Activated naive CD4-positive, alpha-beta T cell treated with Interleukin-2 at 50 U/mL for 16 hours (primary cell): ENCODE data around the gene SAFB.
"Not testable (repeated sequence)": the region's sequence is repeated elsewhere in the genome, so short reads cannot be mapped to it uniquely, and the experiment has no call there.

ENCODE experiments used
- DNase-seq: peaks from one replicate; pipeline ENCODE4 v3.0.0-alpha.2; 2020

SAFB gene

DNA sequence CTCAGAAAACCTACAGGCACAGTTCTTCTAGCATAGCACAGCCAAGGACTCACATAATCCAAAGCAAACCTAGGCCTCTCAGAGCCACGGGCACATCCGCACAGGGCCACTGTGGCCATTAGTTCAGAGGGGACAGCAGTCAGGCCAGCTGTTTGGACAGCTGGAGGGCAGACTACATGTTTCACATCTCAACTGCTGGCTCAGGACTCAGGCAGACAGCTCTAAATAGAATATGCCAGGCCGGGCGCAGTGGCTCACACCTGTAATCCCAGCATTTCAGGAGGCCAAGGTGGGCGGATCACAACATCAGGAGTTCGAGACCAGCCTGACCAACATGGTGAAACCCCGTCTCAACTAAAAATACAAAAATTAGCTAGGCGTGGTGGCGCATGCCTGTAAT lies 27.1 kb upstream of the SAFB start:
- no peak for DNase-seq

DNA sequence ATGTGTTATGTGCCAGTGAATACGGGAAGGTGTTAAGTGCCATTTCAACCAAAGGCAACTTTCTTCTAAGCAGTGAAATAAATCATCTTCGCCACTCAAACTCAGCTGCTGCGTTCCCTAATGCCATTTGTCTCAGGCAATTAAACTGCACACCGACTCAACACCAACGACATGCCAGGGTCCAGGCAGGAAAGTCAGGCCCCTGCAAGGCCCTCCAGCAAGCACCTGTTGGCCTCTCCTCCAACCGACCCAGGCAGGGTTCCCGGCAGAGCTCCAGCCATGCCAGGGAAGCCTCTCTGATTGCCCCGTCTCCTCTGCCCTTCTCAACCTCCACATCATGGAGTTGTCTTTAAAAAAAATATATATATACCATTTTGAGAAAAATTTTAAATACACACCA lies 22.1 kb upstream of the SAFB start:
- no peak for DNase-seq

DNA sequence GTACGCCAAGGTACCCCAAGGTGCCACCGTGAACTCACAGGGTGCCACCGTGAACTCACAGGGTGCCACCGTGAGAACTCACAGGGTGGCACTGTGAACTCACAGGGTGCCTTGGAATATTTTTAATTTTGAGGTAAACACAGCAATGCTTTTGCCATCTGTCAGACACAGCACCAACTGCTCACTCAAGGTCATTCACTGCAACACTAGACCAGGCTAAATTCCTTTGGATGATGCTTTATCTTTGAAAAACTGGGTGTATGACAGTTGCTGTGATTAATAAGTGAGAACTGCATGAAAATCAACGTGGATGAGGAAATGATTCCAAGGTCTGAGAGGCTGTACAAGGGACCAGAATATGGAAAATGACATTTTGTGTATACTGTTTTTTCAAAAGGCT lies 19.3 kb upstream of the SAFB start:
- no peak for DNase-seq

DNA sequence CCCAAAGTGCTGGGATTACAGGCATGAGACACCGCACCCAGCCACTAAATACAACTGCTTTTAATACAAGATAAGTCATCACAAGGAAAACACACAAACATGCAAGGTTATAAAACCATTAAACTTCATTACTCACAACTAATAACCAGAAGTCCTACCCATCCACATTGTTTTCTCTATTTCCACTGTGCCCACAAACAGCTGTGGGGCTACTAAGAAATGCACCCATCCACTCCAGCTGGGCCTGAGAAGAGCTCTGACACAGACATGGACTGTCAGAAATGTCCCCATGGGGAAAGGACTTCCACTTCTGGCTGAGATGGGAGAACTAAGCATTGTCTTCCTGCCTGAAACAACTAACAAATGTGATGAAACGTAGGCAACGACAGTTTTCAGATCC lies 17.5 kb upstream of the SAFB start:
- no peak for DNase-seq

DNA sequence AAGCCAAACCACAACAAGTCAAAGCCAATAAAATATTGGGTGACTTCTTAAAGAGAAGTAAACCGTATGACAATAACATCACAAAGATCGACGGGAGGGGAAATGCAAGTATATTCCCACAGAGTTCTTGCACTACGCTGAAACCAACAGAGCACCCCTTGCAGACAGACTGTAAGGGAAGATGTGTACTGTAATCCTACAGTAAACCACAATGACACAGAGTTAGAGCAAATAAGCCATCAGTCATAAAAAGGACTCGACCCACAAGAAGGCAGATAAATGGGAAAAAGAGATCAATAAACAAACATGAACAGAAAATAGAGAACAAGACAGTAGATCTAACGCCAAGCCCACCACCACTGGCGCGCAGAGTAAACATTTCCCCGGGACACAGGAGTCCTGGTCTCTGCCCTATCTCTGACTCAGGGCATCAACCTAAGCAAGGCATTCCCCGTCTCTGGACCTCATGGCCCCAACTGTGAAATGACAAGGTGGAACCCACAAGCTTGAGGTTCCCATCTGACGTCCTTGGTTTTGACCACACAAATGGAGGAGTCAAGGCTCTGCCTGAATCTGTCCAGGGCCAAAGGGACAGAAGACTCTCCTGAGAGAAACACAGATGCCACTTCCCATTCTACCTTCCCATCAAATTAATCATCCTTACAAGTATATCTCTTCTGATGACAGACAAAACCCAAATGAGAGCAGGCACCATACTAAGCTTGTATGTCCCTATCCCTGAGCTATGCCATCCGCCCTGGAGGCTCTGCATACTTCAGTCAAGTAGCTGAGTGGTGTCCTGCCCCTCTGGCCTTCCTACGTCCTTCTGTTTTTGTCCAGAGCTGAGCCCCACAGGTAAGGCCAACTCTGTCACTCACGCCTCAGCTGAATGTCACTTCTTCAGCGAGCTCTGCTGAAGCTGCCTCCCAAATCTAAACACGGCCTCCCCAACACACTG lies 15.3 kb upstream of the SAFB start:
- DNase-seq = no peak

DNA sequence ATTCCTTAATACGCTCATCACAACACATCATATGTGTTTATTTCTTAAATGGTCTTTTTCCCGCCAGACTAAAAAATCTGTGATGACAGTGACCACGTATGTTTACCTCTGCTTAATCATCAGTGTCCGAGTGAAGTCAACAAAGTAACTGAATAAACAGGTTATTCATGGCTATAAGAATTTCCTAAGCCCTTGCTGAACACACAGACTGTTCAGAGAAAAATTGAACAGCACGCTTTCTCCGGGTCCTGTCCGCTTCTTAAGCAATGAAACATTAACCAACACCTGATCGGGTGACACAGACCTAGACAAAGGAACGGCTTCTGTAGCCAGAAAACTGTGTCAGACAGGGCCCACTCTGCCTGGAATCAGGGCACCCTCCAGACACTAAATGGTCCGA lies 14.6 kb upstream of the SAFB start:
- no peak for DNase-seq

DNA sequence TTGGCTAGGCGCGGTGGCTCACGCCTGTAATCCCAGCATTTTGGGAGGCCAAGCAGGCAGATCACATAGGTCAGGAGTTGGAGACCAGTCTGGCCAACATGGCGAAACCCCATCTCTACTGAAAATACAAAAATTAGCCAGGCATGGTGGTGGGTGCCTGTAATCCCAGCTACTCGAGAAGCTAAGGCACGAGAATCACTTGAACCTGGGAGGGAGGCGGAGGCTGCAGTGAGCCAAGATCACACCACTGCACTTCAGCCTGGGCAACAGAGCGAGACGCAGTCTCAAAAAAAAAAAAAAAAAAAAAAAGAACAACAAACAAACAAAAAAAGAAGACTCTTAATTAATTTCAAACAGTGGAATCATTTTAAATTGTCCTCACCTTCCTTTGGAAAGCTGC lies 14.1 kb upstream of the SAFB start:
- DNase-seq = not testable (repeated sequence)

DNA sequence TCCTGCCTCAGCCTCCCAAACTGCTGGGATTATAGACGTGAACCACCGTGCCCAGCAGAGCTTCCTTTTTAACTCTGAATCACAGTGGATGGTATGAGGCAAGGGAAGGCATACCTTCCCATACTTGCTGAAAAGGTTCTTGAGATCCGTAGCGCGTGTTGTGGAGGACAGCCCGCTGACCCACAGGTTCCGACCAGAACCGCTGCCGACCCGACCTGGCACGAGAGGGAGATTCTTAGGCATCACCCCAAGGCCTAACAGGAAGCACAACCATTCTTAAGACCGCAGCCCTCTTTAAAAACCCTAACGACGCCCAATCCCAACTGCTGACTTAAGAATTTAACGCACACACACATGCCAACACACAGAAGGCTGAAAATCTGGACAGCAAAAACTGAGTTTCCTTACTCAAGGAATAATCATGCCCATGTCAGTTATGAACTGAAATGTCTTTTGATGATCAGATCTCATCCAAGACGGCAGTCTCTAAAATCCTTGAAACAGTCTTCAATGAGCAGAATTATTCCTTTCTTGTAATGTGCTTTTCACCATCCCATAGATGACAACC lies 12.9 kb upstream of the SAFB start:
- no peak for DNase-seq

DNA sequence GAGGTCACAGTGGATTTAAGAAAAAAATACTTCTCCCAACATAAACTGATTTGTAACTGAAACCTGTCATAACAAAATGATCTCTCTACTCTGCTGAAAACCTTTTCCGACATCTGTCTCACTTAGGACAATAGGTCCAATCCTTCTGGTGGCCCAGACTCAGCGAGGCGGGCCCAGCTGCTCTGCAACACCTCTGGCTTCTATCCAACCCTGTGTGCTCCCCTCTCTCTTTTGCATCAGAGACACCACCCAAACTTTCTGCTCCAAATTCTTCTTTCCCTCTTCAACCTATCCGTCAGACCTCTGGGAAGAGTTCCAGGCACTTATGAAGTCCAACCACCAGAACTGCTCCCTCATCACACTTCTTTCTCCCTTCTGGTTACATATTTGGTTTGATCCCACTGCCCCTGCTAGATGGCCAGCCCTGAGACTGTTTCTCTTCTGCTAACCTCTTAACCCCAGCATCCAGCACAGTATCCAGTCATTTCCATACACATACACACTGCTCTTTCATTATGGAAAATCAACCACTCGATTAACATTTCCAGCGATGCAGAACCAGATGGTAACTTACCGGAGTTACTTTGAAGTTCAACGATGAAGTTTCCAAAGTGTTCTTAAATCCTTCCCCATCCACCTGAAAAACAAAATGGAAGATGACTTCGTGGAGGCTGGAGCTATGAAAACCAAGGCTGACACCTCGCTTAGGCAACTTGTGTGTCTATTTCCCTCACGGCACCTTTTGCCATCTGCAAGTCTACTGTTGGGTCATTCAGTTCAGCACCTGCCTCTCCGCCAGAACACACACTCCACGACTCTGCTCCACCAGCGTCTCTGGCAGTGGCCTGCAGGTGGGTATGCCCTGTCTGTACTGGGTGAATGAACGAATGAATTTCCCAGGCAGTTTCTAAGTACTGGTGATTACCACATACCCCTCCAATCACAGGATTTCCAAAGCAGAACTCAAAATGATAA lies 9.7 kb upstream of the SAFB start:
- no peak for DNase-seq

DNA sequence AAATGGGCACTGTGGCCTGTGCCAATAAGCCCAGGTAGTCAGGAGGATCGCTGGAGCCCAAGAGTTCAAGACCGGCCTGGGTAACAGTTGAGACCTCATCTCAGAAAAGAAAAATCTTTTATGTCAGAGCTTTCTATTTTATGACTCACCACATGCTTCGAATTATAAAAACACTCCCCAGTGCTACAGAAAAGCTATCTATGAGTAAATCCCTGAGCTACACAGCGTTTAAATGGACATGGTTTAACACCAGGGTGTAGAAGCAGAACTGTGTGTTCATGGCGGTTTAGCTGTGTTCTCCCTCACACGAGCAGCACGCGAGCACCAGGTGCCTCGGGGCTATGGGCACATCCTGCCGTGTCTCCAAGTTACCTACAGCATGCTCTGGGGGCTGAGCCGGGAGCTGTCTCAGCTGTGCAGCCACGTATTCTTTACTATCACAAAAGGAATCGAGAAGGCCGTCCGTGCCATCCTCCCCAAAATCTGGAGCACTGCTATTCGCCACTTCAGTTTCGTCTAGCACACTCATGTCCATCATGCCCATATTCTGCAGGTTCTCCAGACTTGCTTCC lies 7.0 kb upstream of the SAFB start:
- no peak for DNase-seq

DNA sequence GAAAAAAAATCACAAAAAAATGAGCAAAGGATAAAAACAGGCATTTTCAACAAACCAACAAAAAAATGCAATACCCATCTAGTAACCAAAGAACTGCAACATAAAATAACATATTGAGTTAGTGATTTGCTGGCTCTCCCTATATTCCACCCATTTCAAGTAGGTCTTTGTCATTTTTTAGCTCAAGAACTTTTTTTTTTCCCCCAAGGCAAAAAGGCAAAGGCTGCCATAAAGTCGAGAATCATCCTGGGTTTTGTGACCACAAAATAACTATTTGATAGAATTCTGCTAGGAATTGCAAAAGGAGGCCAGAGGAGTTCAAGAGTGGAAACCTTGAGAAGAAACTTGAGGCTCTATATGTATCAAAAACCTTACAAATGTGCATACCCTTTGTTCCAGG lies 5.8 kb upstream of the SAFB start:
- DNase-seq = no peak

DNA sequence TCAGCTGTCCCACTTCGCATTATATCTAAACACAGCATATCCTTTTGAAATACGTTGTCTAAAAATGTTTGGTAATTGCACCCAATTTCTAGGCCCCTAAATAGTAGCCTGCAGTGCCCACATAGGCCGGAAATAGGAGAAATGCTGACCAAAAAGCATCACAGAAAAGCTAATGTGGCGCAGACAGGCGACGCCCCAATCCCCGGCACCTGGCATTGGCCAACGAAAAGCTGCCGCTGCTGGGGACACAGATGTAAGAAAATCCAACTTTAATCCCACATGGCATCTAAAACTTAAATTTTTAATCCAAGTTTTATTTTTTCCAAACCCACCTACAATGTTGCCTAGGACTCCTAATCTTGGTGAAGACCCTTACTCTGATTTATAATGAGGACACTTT lies 4.3 kb upstream of the SAFB start:
- no peak for DNase-seq

DNA sequence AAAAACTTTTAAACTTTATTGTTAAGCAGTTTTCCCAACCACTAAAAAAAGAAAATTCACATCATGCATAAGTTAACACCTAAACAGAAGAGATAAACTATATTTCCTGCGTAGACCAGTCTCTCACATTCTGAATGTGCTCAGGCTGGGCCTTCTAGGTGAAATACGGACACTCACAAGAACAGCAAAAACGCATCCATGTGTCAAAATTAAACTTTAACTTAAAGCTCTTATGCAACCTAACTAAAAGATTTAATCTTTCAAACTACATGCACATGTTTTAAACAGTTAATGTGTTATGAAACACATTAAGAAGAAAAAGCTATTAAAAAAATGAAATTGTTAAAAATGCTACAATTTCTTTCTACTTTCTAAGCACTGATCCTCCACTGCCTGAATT lies 2.9 kb upstream of the SAFB start:
- DNase-seq = no peak

DNA sequence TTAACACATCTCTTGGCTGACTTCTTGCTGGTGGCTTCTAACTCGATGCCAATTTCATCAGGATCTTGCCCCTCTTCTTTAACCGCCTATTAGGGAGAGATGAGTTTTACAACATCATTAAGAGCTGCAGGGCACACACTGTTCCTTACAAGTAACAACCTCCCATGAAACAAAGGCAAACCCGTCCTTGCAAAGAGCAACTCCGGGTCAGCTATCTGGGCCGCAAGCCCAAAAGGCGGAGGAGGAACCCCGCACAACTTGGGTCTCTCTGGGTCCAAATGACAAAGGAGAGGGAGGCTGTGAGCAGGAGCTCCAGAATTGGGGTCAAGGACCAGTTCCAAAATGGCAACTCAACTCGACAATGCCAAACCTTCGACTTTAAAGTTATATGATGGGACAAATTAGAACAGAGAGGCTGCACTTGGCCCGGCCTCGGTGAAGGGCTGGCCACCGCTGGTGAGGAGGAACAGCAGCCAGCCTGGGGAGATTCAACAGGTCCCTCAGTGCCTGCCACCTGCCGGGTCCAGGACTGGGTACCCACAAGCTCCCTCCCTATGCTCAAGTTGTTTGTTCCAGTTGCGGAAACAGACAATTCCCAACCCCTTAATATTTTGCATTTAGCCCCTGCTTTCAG lies 1.5 kb upstream of the SAFB start:
- no peak for DNase-seq

DNA sequence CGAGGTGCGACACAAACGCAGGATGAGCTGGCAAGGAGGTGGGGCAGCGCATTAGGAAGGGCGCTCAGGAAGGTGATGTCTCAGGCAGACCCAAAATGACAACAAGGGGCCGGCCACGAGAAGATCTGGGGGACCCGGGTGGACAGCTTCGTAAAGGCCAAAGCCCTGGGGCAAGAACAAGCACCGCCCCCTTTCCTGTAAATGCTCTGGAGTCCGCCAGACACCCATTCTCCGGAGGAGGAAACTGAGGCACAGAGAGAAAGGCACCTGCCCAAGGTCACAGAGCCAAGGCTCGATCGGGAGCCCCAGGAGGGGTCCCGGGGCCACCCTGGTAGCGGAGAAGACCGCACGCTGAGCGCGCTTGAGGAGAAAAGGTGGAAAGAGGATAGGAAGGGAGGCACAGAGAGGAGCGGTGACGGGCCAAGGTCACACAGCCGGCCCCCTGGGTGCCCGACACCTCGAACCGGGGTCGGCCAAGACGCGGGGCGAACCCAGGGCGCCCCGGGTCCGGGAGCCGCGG lies 878 bp upstream of the SAFB start:
- DNase-seq = peak; percentile 39

DNA sequence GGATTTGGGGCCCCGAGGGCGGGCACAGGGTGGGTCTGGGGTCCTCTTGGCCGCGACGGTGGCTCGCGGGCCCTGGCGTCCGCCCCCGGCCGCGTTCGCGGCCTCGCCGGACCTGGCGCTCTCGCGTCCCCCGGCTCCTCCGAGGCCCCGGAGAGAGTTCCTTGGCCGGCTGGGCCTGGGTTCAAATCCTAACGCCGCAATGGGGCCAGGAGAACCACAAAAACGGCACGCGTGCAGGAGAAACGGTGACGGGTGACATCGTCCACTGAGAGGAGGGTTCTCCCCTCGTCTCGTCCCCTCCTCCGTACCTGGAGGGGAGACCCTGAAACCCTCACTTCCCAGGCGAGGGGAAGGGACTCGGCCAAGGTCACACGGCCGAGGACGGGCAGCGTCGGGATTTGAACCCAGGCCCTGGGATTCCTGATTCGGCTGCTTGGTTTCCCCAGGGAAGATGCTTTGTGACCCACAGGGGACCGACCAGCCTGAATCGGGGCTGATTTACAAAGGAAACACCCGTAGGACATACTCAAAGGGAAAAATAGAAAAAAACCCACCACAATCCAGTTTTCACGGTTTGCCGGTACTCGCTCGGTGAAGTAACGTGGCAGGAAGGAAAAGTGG lies 624 bp downstream of the SAFB start:
- DNase-seq = peak; percentile 29

DNA sequence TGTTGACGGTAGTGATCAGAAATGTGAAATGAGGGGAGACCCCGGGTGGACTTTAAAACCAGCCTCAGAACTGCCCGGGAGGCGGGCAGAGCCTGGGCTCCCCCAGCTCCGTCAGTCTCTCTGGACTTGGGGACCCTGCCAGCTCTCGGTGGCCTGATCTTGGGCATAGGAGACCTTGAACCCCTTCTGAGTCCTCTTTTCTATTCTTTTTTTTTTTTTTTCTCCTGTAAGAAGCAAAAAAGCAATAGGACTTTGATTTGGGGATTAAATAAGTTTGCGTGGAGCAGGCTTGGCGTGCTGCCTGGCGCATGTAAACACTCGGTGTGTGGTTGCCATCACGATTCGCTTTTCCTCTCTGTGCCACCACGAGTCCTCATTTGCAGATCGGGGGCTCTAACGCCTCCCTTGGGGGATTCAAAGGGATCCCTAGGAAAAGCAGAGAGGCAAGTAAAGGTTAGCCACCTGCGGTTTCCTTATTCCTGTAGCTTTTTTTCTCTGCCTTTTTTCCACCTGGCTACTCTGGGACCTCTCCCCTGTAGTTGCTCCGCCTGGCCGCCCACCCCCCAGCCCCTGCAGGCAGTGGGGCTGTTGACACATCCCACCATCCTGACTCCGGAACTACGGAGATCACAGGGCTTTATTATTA lies 1.3 kb downstream of the SAFB start:
- peak; percentile 29 for DNase-seq

DNA sequence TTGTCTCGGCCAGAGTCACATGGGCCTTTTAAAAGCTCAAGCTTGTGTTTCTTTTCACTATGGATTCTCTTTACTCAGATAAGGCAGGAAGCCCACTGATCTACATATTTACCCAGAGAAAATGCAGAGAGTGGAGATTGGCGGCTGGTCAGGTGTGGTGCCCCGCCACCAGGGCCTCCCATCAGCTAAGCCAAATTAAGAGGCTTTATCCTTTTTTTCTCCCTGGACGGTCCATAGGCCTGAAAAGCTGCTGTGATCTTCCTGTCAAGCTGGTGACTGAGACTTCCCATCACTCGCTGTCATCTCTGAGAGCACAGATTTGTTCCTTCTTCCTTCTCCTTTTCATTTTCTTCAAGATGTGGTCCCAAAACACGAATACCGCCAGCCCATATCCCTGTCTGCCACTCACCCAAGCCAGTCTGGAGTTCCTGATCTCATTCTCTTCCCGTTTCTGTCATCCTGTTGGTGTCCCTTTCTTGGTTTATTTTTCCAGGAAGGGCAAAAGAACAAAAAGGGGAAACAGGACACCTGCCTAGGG lies 1.9 kb downstream of the SAFB start:
- DNase-seq = no peak

DNA sequence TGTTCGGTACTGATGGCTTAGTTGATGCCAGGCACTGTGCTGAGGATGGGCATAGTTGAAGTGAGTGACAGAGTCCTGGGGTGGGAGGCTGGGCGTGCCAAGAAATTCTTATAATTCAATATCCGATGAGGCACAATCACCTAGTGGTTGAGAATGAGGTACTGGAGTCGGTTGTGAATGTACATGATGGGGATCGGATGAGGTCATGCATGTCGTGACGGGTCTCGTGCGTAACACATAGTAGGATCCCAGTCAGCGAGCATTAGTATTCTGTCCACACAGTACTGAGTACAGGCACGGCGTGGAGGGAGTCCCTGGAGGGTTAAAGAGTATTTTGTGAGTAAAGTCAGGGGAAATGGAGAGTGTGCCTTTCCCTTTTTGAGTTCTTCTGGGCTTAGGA lies 2.8 kb downstream of the SAFB start:
- DNase-seq = no peak

DNA sequence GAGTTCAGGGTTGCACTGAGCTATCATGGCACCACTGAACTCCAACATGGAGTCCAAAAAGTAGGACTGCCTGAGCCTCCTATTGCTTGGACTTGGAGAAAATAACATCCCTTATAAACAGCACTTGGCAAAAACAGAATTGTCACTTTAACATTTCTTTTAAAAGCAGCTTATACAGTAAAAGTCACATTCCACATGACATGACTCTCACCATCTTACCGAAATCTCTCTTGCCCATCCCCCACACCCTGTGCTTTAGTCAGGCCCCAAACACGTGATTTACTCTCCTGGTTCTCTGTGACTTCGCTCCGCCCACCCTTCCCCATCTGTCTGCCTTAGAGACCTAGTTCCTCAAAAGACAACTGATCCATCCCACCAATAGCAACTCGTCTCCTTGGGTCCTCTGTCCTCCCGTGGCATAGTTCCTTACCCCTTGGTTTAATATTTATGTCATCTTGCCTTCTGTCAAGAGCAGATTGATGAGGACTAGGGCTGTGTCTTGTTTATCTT lies 4.6 kb downstream of the SAFB start:
- DNase-seq = peak; percentile 15

DNA sequence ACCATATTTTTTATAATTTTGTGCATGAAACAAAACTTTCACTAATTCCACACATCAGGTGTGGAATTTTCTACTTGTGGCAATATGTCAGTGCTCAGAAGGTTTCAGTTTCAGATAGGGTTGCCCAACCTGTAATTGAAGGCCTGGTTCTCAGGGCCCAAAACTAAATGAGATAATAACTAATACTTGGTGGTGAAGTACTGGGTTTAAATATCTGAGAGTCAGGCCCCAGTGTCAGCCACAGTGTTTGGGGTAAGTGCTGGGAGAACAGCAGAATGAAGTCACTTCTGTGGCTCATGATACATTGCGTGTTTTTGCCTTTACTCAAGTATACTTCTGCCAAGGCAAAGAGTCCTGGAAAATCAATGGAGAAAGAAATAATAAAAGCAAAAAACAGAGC lies 5.6 kb downstream of the SAFB start:
- no peak for DNase-seq
